GM21576 (cell line): Measurements from ENCODE around the gene MBLAC1.
"Not testable (repeated sequence)": the region's sequence is repeated elsewhere in the genome, so short reads cannot be mapped to it uniquely, and the experiment has no call there.

ENCODE experiments used
- ATAC-seq: cut with Tn5 transposase; IDR thresholded peaks from one replicate; pipeline ENCODE4 v1.9.1; 2021; ENCODE audit warnings: mild to moderate bottlenecking, moderate library complexity; ENCODE audit not compliant: unreplicated experiment

MBLAC1 gene

GRCh38 chr7:100122067-100122466, 4.7 kb upstream of the MBLAC1 start:
- no peak for ATAC-seq

- no peak for ATAC-seq
Observed at GRCh38 chr7:100122568-100122967, 4.2 kb upstream of the MBLAC1 start.

- no peak for ATAC-seq
Observed at GRCh38 chr7:100124301-100125230, 2.2 kb upstream of the MBLAC1 start.

- no peak for ATAC-seq
Observed at GRCh38 chr7:100126239-100126930, 382 bp upstream of the MBLAC1 start.

- ATAC-seq: no peak
Observed at GRCh38 chr7:100127866-100128636, 1.3 kb downstream of the MBLAC1 start.

GRCh38 chr7:100128637-100128963, 1.8 kb downstream of the MBLAC1 start:
- no peak for ATAC-seq

- ATAC-seq: not testable (repeated sequence)
Observed at GRCh38 chr7:100130220-100130607, 3.4 kb downstream of the MBLAC1 start.

- ATAC-seq: no peak
Observed at GRCh38 chr7:100130608-100131453, 4.1 kb downstream of the MBLAC1 start.

GRCh38 chr7:100132126-100132525, 5.4 kb downstream of the MBLAC1 start:
- no peak for ATAC-seq

- no peak for ATAC-seq
Observed at GRCh38 chr7:100132697-100133151, 6.0 kb downstream of the MBLAC1 start.

- ATAC-seq: no peak
Observed at GRCh38 chr7:100137851-100138760, 11.3 kb downstream of the MBLAC1 start.

- ATAC-seq: no peak
Observed at GRCh38 chr7:100141555-100141949, 14.8 kb downstream of the MBLAC1 start.

- ATAC-seq: no peak
Observed at GRCh38 chr7:100142461-100142860, 15.7 kb downstream of the MBLAC1 start.

- ATAC-seq: not testable (repeated sequence)
Observed at GRCh38 chr7:100146350-100146749, 19.6 kb downstream of the MBLAC1 start.

- ATAC-seq: no peak
Observed at GRCh38 chr7:100147278-100147677, 20.5 kb downstream of the MBLAC1 start.

- ATAC-seq: no peak
Observed at GRCh38 chr7:100148225-100148558, 21.4 kb downstream of the MBLAC1 start.

GRCh38 chr7:100148559-100149328, 22.0 kb downstream of the MBLAC1 start, which contains the start of gene LAMTOR4:
Gene LAMTOR4 (plus strand): TSS chr7:100148918. CDS start chr7:100148973, 55 bp downstream.
- ATAC-seq: peak; percentile 98

- no peak for ATAC-seq
Observed at GRCh38 chr7:100152404-100152803, 25.6 kb downstream of the MBLAC1 start.
